Measurements from ENCODE around the gene EPN2. TPM values are rescaled to one million over a fixed set of nuclear protein-coding genes. Genes with fewer than 3 reads are reported as not detected.

The EPN2 gene
- total RNA-seq, 3 donors from 2014 or later (not counting 1 experiment from before 2014, with no cell fraction given) = 2.0 to 13.8 (median 4.9) TPM

DNA sequence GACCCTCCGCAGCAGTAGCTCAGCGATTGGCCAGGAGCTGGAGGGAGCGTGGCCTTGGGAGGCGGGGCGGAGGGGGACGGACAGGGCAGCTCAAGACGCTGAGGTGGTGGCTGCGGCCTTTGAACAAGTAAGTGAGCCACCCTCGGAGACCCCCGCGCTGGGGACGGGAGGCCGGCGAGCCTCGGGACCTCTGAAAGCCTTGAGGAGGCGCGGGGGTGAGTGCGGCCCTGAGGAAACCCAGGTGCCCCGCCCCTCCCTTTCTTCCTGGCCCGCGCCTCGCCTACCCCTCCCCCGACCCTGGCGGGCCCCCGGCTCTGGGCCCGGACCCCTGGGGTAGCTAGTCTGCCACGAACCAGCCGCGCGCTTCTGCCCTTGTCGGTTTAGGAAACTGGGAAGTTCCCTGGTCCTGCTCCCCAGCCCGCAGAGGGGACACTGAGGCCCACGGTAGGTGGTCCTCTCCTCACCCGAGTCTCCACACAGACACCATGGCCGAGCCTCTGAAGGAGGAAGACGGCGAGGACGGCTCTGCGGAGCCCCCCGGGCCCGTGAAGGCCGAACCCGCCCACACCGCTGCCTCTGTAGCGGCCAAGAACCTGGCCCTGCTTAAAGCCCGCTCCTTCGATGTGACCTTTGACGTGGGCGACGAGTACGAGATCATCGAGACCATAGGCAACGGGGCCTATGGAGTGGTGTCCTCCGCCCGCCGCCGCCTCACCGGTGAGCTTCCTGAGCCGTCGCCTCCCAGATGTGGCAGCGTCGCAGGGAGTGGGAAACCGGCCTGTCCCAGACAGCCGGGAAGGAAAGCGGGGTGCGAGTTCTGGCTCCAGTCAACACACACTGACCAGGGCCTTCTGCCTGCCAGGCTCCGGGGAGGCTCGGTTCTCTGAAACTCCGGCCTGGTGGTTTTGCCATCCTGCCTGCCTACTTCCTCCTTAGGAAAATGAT is 141.5 kb downstream of the EPN2 start, which contains the start of gene MAPK7:
Gene MAPK7 (plus strand): TSS at position 83 of the 945 bp plus-strand sequence. CDS start 403 bp downstream, at position 486.
- Histone ChIP-seq H3K27me3 (ENCODE audit: control insufficient read depth, insufficient read depth, low read length) (no peaks in the 10 kb centered on the region), H3K27ac (ENCODE audit: low read length) (peak within 1 kb of the TSS; percentile 91), H3K36me3 (ENCODE audit: control insufficient read depth, insufficient read depth, low read length) (peaks cover 37% of the 10 kb centered on the region), H3K4me3 (ENCODE audit: low read length) (peak within 1 kb of the TSS; percentile 99), H3K9me3 (ENCODE audit: control insufficient read depth, insufficient read depth, low read length) (no peaks in the 10 kb centered on the region), H3K4me1 (ENCODE audit: control insufficient read depth, insufficient read depth, low read length) (peaks cover 29% of the 10 kb centered on the region)
- no peaks in the 10 kb centered on the region for H3K27me3 Mint-ChIP-seq (ENCODE audit: low read depth in 2 of 2)
- peak within 1 kb of the TSS; percentile 99 for H3K4me3 Mint-ChIP-seq
- TF ChIP-seq, protein P1, sequence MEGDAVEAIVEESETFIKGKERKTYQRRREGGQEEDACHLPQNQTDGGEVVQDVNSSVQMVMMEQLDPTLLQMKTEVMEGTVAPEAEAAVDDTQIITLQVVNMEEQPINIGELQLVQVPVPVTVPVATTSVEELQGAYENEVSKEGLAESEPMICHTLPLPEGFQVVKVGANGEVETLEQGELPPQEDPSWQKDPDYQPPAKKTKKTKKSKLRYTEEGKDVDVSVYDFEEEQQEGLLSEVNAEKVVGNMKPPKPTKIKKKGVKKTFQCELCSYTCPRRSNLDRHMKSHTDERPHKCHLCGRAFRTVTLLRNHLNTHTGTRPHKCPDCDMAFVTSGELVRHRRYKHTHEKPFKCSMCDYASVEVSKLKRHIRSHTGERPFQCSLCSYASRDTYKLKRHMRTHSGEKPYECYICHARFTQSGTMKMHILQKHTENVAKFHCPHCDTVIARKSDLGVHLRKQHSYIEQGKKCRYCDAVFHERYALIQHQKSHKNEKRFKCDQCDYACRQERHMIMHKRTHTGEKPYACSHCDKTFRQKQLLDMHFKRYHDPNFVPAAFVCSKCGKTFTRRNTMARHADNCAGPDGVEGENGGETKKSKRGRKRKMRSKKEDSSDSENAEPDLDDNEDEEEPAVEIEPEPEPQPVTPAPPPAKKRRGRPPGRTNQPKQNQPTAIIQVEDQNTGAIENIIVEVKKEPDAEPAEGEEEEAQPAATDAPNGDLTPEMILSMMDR (IDR thresholded peaks at IDR 0.05) = no peak
- peaks cover 35 to 52% of the 10 kb centered on the region in 2 donors for H3K4me1 Mint-ChIP-seq
- H3K27ac Mint-ChIP-seq = peak within 1 kb of the TSS; percentile 97 to 98
- intact Hi-C loops (cut with micrococcal nuclease) = loop anchor here (1.0 kb wide), 1 partner anchor 16 kb away; the partner anchor contains the start of gene B9D1
- ATAC-seq (peak in 1 of 3 donors; percentile 2), DNase-seq (no peak)
- H3K9me3 Mint-ChIP-seq = no peaks in the 10 kb centered on the region
- 28% methylated on average over 69 of the region's 69 CpGs for WGBS (ENCODE audit: insufficient coverage)
- no peaks in the 10 kb centered on the region for H3K36me3 Mint-ChIP-seq

DNA sequence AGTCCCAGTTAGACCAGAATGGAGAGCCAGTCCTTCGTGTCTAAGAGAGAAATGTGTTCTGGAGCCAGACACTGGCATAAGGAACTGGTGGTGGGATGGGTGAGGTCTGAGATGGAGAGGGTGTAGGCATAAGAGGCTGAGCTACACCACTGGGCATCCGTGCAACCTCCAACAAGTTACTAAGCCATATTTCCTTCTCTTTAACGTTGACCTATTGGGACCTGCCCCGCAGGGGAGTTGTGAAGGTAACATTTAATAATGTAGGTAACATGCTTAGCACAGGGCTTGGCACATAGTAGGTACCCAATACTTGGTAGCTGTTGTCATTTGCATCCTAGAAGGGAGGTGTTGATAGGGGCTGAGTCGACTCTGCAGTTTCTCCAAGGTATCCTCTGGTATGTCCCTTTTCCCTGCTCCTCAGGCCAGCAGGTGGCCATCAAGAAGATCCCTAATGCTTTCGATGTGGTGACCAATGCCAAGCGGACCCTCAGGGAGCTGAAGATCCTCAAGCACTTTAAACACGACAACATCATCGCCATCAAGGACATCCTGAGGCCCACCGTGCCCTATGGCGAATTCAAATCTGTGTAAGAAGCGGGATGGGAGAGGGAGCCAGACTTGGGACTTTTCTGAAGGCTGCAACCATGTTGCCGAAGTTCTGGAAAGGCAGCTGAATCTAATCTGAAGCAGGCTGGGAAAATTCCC is 142.3 kb downstream of the EPN2 start:
- Histone ChIP-seq H3K27ac (ENCODE audit: low read length) (no peak overlapping the region), H3K4me3 (ENCODE audit: low read length) (no peak overlapping the region), H3K9me3 (ENCODE audit: control insufficient read depth, insufficient read depth, low read length) (no peaks in the 10 kb centered on the region), H3K36me3 (ENCODE audit: control insufficient read depth, insufficient read depth, low read length) (peaks cover 46% of the 10 kb centered on the region), H3K4me1 (ENCODE audit: control insufficient read depth, insufficient read depth, low read length) (peaks cover 25% of the 10 kb centered on the region), H3K27me3 (ENCODE audit: control insufficient read depth, insufficient read depth, low read length) (no peaks in the 10 kb centered on the region)
- ATAC-seq = no peak
- Mint-ChIP-seq H3K4me3 (peak overlapping the region; percentile 99), H3K27ac (peak overlapping the region; percentile 21 to 98), H3K9me3 (no peaks in the 10 kb centered on the region), H3K27me3 (ENCODE audit: low read depth in 2 of 2) (no peaks in the 10 kb centered on the region), H3K36me3 (no peaks in the 10 kb centered on the region), H3K4me1 (peaks cover 34 to 52% of the 10 kb centered on the region in 2 donors)
- intact Hi-C loops (cut with micrococcal nuclease) = no loop called here
- DNase-seq = peak in 1 of 2 donors; percentile 27
- WGBS (ENCODE audit: insufficient coverage) = 94% methylated on average over 12 of the region's 13 CpGs
- TF ChIP-seq, protein P1 (IDR thresholded peaks at IDR 0.05) = no peak

DNA sequence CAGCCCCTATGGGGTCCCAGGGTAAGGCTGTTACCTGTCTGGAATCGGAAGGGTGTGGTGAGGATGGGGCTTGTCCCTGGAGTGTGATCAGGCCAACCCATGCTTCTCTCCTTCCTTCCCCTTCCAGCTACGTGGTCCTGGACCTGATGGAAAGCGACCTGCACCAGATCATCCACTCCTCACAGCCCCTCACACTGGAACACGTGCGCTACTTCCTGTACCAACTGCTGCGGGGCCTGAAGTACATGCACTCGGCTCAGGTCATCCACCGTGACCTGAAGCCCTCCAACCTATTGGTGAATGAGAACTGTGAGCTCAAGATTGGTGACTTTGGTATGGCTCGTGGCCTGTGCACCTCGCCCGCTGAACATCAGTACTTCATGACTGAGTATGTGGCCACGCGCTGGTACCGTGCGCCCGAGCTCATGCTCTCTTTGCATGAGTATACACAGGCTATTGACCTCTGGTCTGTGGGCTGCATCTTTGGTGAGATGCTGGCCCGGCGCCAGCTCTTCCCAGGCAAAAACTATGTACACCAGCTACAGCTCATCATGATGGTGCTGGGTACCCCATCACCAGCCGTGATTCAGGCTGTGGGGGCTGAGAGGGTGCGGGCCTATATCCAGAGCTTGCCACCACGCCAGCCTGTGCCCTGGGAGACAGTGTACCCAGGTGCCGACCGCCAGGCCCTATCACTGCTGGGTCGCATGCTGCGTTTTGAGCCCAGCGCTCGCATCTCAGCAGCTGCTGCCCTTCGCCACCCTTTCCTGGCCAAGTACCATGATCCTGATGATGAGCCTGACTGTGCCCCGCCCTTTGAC is 143.5 kb downstream of the EPN2 start:
- no peak for ATAC-seq
- no peaks in the 10 kb centered on the region for H3K9me3 Mint-ChIP-seq
- H3K27ac Mint-ChIP-seq = no peak overlapping the region
- Histone ChIP-seq H3K27ac (ENCODE audit: low read length) (no peak overlapping the region), H3K9me3 (ENCODE audit: control insufficient read depth, insufficient read depth, low read length) (no peaks in the 10 kb centered on the region), H3K27me3 (ENCODE audit: control insufficient read depth, insufficient read depth, low read length) (no peaks in the 10 kb centered on the region), H3K4me3 (ENCODE audit: low read length) (no peak overlapping the region), H3K4me1 (ENCODE audit: control insufficient read depth, insufficient read depth, low read length) (peaks cover 25% of the 10 kb centered on the region), H3K36me3 (ENCODE audit: control insufficient read depth, insufficient read depth, low read length) (peaks cover 48% of the 10 kb centered on the region)
- 97% methylated on average over 28 of the region's 29 CpGs for WGBS (ENCODE audit: insufficient coverage)
- no peaks in the 10 kb centered on the region for H3K27me3 Mint-ChIP-seq (ENCODE audit: low read depth in 2 of 2)
- H3K4me3 Mint-ChIP-seq = peak overlapping the region; percentile 25
- TF ChIP-seq, protein P1 (IDR thresholded peaks at IDR 0.05) = no peak
- no peaks in the 10 kb centered on the region for H3K36me3 Mint-ChIP-seq
- intact Hi-C loops (cut with micrococcal nuclease) = no loop called here
- no peak for DNase-seq
- peaks cover 31 to 52% of the 10 kb centered on the region in 2 donors for H3K4me1 Mint-ChIP-seq

Measured in natural killer cell (primary cell).